GM18517 (cell line): ENCODE measurements around the gene DOCK3.
"Not testable (repeated sequence)": the region's sequence is repeated elsewhere in the genome, so short reads cannot be mapped to it uniquely, and the experiment has no call there.

Experiments used
- ATAC-seq: cut with Tn5 transposase; IDR thresholded peaks from one replicate; pipeline ENCODE4 v1.9.1; 2021; ENCODE audit warnings: mild to moderate bottlenecking, moderate library complexity; ENCODE audit not compliant: unreplicated experiment

Gene DOCK3

DNA sequence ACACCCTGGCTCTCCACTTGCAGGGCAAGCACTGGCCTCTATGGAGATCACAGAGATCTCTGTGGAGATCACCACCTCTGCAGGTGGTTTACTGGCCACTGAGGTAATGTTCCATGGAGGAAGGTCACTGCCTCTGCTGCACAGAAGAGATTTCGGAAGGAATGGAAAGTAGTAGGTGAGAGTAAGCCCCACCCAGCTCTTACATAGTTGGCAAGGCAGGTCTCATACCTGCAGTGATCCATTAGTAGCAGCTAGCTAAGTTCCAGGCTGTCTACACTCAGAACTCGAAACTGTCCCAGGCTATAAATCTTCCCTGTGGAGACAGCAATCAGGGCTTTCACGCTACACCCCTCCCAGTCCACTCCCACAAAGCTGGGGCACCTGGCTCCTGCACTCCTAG is 516.1 kb downstream of the DOCK3 start:
- no peak for ATAC-seq

DNA sequence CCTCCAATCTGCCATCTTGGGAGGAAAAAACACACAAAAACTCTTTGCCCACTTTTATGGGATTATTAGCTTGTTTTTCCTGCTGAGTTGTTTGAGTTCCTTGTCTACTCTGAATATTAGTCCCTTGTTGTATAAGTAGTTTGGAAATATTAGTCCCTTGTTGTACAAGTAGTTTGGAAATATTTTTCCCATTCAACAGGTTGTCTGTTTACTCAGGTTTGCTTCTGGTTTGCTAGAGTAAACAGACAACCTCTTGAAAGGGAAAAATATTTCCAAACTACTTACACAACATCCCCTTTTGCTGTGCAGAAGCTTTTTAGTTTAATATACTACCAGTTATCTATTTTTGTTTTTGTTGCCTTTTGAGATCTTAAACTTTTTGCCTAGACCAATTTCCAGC is 517.0 kb downstream of the DOCK3 start:
- ATAC-seq, result no peak

DNA sequence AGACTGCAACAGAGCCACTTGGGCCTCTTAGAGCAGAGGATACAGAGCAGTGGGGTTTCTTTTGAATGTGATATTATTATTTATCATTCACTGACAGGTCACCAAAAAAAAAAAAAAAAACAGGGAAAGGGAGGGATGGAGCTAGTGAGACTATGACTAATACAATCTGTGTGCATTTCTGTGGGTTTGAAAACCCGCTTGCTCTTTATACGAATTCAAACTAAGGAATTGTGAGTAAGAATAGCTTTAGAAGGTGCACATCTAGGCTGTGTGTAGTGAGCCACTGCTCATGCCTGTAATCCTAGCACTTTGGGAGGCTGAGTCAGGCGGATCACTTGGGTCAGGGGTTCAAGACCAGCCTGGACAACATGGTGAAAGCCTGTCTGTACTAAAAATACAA is 523.8 kb downstream of the DOCK3 start:
- ATAC-seq, result no peak

DNA sequence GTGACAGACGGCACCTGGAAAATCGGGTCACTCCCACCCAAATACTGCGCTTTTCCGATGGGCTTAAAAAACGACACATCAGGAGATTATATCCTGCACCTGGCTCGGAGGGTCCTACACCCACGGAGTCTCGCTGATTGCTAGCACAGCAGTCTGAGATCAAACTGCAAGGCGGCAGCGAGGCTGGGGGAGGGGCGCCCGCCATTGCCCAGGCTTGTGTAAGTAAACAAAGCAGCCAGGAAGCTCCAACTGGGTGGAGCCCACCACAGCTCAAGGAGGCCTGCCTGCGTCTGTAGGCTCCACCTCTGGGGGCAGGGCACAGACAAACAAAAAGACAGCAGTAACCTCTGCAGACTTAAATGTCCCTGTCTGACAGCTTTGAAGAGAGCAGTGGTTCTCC is 524.6 kb downstream of the DOCK3 start:
- not testable (repeated sequence) for ATAC-seq

DNA sequence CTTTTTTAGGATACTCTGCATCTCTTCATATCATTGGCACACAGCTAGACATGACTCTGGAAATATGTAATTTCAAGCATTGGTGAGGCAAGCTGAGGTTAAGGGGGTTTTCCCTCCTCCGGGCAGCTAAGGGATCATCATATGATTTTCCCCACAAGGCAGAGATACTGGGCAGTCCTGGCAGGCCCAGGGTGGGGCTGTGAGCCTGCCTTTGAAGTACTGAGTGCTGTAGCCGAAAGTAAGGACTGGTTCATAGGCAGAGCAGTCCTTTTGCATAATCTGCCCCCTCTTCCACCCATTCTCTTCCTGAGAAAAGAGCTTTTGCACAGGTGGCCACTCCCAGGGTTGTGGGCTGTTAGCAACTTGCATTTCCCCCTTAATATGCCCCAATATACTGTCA is 541.6 kb downstream of the DOCK3 start:
- ATAC-seq, result no peak

DNA sequence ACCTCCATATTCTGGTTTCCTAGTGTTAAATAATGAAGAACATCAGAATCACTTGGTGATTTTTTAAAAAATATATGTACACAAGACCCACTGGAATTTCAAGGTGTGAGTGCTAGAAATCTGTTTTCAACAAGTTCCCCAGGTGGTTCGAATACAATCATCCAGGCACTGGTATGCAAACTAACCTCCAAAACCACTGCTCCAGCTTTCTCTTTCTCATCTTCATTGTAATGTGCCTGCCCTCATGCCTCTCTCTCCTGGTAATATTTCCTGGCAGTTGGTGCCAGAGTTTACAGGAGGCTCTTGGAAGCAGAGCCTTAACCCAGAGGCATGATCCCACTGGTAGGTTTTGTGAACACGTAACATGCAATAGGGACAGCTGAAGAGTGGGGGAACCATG is 547.2 kb downstream of the DOCK3 start:
- no peak for ATAC-seq

DNA sequence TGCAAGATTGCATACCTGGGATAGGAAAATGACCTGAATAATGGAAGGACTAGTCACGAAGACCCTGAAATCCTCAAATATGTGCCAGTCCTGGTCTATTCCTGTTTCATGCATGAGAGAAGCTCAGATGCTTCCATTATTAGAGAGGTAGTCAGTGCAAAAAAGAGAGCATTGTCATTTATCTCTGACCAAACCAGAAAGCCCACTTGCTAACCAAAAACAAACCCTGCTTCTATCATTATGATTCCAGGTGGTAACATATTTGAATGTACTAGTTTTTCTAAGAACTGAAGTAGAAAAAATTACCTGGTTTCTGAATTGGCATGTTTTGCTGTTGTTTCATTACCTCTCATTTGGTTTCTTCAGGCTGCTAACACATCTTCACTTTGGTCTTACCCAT is 549.6 kb downstream of the DOCK3 start:
- ATAC-seq, result no peak

DNA sequence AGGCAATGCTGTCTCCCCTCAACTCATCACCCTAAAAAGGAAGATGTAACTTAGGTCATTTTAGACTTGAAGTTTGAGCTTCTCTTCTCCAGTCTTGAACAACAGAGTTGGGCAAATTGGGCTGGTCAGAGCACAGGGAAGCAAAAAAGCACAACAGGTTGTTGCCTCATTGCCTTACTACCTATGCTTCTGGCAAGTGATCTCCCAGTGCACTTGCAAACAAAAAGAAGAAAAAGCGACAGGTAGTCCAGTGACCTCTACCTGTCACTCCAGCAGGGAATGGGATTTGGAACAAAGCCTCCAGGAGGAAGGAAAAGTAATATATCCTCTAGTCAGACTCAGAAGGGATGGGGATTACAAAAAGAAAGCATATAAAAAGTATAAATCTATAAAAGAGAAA is 550.1 kb downstream of the DOCK3 start:
- no peak for ATAC-seq

DNA sequence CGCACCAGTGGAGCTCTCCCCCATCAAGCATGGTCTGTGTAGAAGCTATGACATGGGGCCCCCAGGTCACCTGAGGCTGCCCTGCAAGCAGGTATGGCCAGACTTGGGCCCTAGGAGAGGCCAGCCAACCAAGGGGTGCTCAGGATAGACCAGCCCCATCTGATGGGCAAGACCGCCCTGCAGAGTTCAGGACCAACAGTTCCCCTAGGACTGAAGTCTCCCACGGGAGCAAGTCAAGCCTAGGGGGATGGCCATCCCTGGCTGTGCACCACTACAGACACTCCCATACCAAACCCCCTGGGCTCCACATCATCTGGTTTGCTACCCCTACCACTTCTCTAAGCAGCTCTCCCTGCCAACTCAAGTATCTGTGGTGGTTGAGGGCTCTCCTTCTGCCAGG is 568.2 kb downstream of the DOCK3 start:
- no peak for ATAC-seq

DNA sequence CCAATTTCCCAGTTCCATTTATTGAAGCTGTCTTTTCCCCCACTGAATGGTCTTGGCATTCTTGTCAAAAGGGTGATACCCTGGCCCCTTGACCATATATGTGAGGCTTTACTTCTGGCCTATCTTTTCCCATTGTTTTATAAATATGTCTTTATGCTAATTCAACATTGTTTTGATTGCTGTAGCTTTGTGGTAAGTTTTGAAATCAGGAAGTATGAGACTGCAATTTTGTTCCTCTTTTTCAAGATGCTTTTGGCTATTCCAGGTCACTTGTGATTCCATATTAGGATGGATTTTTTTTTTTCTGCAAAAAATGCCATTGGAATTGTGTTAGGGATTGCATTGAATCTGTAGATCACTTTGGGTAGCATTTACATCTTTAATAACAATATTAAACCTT is 569.2 kb downstream of the DOCK3 start:
- ATAC-seq, result no peak

DNA sequence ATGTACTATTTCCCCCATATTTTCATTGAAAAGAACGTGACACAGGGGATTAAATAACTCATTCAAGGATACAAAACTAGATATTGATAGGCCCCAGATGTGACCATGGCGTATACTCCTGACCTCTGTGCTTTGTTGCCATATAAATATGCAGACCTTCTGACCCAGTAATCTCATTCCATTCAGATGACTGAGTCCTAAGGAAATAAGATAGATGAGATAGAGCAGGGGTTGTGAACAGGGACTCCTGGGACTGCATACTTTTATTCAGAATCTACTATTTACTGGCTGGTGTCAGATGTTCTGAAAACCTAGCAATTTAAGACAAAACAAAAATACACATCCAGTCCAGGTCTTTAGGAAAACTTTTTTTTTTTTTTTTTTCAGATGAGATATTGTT is 571.1 kb downstream of the DOCK3 start:
- no peak for ATAC-seq

DNA sequence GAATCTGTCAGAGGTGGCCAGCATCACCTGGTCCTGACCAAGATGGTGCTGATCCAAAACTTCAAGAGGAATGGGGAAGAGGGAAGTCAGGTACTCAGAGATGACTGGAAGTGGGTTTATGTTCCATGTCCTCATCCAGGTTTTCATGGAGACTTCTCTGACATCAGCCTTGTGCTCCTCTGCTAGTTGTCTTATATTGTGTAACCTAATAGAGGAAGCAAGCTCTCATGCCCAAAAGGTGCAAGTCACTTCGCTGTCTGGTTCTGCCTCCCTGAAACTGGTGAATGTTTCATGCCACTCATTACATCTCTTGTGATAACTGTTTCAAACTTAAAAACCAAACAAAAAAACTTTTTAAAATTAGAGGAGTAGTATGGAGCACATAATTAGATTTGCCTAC is 583.1 kb downstream of the DOCK3 start:
- ATAC-seq, result no peak

DNA sequence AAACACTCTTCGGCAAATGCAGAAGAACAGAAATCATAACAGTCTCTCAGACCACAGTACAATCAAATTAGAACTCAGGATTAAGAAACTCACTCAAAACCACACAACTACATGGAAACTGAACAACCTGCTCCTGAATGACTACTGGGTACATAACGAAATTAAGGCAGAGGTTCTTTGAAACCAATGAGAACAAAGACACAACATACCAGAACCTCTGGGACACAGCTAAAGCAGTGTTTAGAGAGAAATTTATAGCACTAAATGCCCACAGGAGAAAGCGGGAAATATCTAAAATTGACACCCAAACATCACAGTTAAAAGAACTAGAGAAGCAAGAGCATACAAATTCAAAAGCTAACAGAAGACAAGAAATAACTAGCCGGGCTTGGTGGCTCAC is 589.4 kb downstream of the DOCK3 start:
- not testable (repeated sequence) for ATAC-seq

DNA sequence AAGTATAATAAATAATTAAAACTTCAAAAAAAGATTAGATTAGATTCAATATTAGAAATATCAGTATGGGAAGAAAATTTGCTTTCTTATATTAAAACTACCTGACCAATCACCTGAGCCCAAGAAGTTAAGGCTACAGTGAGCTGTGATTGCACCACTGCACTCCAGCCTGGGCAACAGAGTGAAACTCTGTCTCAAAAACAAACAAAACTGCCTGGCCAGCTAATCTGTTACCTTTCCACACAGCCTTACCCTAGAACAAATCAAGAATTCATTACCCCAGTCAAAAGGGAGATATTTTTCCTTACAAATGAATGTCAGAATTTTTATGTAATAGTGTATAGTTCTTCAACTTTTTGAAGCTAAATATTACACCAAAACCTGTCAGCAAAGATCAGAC is 593.4 kb downstream of the DOCK3 start:
- no peak for ATAC-seq

DNA sequence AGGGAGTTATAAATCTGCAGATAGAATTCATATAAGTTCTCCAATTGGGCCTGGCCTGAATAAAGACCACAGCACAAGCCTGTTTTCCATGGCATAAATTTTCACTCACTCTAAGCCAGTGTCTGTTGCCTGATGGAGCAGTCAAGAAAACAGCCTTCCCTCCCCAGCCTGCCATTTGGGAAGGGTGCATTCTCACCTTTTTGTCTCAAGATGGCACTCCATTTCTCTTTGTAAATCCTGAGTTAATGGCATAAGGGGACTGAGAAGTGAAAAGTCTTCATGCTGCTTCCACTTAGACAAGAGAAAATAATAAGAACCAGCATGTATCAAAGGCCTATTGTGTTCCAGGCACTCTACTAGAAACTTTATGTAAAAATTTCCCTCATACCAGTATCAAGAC is 594.7 kb downstream of the DOCK3 start:
- ATAC-seq, result no peak

DNA sequence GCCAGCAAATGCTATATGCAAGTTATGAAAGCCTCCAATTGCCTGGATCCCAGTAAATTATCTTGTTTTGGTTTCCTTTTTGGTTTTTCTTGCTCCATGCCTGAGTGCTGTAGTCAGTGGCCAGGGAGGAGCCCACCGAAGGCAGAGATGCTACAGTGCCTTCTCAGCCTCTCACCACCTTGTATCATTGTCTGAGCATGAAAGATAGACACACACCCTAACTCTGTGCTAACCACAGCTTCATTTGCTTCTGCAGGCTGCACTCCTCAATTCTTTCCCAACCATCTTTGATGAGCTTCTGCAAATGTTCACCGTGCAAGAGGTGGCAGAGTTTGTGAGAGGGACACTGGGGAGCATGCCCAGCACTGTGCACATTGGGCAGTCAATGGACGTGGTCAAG is 595.8 kb downstream of the DOCK3 start:
- no peak for ATAC-seq

DNA sequence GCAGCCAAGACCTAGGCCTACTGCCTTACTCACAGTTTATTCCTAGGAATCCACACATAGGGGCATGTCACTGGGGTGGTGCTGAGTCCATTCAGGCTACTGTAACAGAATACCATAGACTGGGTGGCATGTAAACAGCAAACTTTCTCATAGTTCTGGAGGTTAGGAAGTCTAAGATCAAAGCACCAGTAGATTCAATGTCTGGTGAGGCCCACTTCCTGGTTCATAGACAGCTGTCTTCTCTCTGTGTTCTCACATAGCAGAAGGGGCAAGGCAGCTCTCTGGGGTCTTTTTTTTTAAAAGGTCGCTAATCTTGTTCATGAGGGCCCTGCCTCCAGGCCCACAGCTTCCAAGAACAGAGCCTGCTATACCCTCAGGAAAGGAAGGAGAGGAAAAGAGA is 596.4 kb downstream of the DOCK3 start:
- no peak for ATAC-seq

DNA sequence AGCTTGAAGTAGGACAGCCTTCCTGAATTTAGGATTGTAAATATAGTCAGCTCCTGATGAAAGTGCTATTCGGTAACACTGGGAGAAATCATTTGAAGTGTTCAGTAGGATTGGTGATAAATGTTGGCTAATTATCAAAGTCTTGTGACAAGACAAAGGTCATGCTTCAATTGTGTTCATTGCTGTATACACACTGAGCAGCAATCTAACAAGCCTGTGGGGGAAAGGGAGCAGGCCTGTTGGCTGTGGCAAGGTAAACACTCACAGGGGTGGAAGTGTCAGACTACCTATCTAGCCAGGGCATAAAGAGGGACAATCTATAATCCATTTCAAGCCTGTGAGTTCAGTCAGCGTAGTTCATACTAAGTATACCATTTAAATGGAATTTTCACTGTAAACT is 599.3 kb downstream of the DOCK3 start:
- ATAC-seq, result no peak

DNA sequence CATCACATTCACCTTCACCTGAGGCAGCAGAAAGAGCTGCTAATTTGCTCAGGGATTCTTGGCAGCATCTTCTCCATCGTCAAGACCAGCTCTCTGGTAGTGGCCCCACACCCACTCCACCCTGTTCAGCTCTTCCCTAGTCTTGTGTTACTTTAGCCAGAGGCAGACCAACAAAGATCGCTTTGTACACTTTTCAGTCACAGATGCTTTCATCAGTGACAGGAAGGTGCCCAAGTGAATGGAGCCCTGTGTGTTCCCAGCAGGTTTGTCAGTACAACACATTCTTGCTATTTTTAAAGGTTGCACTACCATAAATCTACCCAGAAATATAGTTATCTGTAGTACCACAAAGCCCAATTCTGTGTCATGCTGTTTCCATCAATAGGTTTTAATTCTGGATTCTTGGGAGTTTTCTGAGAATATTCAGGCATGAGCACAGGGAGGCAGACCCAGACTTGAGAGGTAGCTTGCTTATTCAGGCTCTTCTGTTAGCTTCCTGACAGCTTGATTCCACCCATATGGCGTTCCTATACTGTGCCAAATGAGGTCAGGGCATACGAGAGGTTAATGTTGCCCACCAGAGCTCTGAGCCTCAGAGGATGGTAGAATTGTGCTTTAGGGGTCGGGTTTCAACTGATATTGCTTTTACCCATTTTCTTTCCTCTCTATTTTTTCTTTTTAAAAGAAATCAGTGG is 600.5 kb downstream of the DOCK3 start:
- ATAC-seq, result no peak

DNA sequence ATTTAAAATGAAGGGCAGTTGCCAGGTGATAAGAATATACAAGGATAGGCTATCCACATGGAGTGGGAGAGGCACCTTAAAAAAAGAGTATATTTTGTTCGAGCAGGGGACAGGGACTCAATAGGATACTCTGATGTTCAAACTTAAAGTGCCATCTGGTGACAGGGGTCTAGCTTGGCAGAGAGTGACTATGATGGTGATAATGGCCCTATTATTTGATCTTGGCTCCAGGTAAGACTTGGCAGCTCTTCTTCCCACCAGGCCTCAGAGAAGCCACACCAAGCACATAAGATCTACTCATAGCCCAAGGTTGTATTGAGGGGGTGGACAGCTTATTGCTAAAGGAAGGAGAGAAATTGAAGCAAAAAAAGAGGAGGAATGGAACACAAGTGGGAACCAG is 601.3 kb downstream of the DOCK3 start:
- no peak for ATAC-seq

DNA sequence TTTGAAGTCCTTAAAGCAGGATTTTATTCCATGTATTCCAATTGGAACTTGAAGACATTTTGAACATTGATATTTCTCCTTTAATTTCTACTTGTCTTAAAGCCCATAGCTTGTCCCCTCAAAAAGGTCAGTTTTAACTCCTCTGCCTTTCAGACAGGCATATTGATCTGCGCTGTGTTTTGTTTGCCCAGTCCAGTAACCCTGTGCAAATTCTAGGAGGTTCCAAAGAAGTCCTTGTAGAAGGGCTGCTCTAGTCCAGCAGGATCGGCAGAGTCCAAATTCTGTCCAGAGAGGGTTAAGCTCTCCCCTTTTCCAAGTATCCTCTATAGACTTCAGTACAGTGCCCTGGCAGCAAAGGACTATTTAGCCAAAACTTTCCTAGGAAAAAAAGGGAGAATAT is 604.7 kb downstream of the DOCK3 start:
- no peak for ATAC-seq

DNA sequence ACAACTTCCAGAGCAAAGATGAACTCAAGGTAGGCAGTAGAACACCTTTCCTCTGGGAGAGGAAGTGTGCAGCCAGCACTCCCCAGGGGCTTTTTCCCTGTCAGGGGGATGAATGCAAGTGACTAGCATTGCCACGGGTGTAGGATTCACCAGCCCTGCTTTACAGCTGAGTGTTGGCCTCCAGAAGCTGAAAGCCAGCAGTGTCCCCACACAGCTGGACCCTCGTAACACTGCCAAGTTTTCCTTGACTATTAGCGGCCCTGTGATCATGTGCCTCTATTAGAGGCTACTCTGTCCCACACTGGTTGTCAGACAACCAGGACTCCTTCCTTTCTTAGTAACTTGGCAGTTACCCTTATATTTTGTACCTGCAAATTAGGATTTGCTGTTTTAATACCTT is 605.4 kb downstream of the DOCK3 start:
- ATAC-seq, result no peak

DNA sequence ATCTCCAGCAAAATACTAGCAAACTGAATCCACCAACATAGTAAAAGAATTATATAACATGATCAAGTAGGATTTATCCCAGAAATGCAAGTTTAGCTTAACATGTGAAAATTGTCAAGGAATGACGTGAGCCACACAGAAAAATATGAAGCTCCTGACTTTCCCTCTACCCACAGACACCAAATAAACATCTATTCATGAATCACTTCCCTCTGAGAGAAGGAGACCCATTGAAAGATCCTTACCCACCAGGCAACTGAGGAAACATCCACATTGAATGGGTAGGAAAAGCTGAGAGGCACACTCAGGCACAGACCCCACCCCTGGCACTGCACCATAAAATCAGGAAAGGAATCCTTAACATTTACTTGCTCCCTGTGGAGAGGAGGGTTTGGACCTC is 608.2 kb downstream of the DOCK3 start:
- ATAC-seq, result no peak

DNA sequence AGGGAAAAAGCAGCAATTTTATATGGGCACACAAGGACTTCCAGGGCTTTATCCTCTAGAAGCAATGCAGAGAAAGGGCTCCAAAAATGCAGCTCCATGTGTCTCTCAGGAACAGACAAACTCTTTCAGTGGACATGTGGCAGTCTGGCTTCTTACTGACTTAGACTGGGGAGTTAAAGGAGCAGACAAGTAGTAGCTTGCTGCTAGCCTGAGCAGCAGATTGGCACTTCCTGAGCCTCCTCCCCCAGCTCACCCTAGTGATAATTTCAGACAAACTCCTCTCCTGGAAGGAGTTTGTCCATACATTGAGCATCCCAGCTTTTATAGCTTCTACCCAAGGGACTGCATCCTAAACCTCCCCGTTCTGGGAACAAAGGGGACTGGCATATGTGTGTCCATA is 608.7 kb downstream of the DOCK3 start:
- no peak for ATAC-seq
